IPS-20b (cell line): Measurements from ENCODE around the gene POR.

Source experiments
- H3K27ac ChIP-seq: one replicate; pipeline ENCODE4 v1.5.1; 2013; ENCODE audit warnings: low read length
- H3K27me3 ChIP-seq: 2 replicates; pipeline ENCODE4 v1.6.1; 2013; ENCODE audit warnings: mild to moderate bottlenecking, low read length, inconsistent platforms; ENCODE audit not compliant: insufficient read depth
- H3K36me3 ChIP-seq: 2 replicates; pipeline ENCODE4 v1.6.1; 2013; ENCODE audit warnings: low read depth, mild to moderate bottlenecking, inconsistent platforms, low read length, moderate library complexity; ENCODE audit not compliant: insufficient read depth
- H3K4me1 ChIP-seq: 2 replicates; pipeline ENCODE4 v1.6.1; 2013; ENCODE audit warnings: mild to moderate bottlenecking, control low read depth, inconsistent platforms, low read length, moderate library complexity; ENCODE audit not compliant: insufficient read depth
- H3K4me3 ChIP-seq: 2 replicates; pipeline ENCODE4 v1.5.1; 2013; ENCODE audit warnings: mild to moderate bottlenecking, low read length, inconsistent platforms
- H3K9ac ChIP-seq: 2 replicates; pipeline ENCODE4 v1.6.1; 2013; ENCODE audit warnings: low read depth, mild to moderate bottlenecking, inconsistent platforms, low read length, moderate library complexity
- H3K9me3 ChIP-seq: 2 replicates; pipeline ENCODE4 v1.6.1; 2013; ENCODE audit warnings: mild to moderate bottlenecking, low read depth, low read length, inconsistent platforms; ENCODE audit not compliant: insufficient read depth

Gene POR

DNA sequence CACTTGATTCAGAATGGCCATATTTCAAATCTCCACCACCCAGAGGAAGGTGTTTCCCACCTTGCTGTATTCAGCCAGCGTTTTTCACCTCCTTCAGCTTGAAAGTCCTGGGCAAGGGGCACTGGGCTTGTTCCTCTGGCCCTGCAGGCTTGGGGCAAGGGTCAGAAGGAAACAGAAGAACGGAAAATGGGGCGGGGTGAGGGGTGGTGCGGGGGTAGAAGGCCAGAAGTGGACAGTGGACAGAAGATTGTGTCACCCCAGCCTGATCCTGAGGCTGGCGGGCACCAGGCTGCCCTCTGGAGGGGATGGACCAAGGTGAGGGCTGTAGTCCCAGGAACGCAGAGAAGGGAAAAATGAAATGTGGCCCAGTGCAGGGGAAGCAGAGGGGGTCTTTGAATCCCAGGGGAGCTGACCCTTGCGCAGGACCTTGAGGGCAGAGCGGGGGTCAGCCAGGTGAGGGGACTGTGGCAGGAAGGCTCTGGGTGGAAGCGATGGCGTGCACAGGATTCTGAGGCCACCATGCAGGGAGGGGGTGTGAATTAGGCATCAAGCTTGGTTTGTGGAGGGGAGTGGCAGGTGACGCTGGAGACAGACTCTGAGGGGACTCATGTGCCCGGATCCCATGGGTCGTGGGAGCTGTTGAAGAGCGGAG, 56.5 kb downstream of the POR start:
- no peak overlapping the region for H3K9ac ChIP-seq
- H3K27me3 ChIP-seq, result no peaks in the 10 kb centered on the region
- no peak overlapping the region for H3K27ac ChIP-seq
- no peaks in the 10 kb centered on the region for H3K4me1 ChIP-seq
- peaks cover 33% of the 10 kb centered on the region for H3K36me3 ChIP-seq
- H3K9me3 ChIP-seq, result no peaks in the 10 kb centered on the region
- H3K4me3 ChIP-seq, result no peak overlapping the region

DNA sequence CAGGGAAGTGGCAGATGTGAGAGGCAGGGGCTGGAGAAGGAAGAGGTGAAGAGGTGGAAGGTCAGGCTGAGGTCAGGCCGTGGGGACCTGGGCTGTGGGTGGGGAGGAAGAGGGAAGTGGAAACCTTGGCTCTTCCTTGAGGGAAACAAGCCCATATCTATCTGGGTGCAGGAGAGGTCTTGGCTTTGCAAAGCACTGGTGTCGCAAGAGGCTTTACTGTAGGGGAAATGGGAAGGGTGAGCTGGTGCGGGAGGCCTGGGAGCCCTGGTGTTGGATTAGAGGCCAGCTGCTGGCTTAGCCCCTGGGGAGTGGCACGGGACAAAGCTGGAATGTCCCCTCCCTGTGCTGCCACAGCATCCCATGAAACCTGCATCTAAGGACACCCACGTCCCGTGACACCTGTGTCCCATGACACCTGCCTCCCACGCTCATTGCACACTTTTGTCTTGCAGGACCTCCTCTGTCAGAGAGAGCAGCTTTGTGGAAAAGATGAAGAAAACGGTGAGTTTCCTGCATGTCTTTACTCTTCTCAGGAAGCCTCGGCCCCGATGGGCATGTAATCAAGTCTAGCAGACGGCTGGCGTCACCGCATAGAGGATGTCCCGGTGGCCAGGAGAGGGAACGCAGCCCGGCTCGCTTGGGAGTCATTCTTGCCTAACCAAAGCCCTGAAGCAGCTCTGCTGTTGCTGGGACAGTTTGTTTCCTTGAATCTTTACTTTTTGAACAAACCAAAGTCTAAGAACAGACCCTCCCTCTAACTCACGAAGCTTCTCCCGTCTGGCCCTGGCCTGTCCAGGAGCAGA, 57.2 kb downstream of the POR start:
- H3K27ac ChIP-seq, result no peak overlapping the region
- H3K4me1 ChIP-seq, result no peaks in the 10 kb centered on the region
- peaks cover 32% of the 10 kb centered on the region for H3K36me3 ChIP-seq
- no peaks in the 10 kb centered on the region for H3K9me3 ChIP-seq
- no peaks in the 10 kb centered on the region for H3K27me3 ChIP-seq
- no peak overlapping the region for H3K4me3 ChIP-seq
- H3K9ac ChIP-seq, result no peak overlapping the region

DNA sequence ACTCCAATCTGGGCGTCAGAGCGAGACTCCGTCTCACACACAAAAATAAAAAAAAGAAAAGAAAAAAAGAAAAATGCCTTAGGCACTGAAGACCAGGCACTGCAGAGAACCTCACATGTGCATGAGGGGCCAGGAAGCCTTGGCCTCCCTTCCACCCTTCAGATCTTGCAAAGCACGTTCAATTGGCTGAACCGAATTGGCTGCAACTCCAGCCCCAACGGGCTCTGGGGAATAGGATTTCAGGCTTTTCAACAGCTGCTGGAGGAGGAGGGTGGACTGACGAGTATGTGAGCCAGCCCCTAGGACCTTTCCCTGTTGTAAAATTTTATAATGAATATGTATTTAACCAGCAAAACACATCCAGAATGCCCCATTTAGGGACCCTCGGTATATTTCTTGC, 62.8 kb downstream of the POR start:
- Histone ChIP-seq H3K9me3 (no peaks in the 10 kb centered on the region), H3K9ac (no peak overlapping the region), H3K4me3 (no peak overlapping the region), H3K4me1 (no peaks in the 10 kb centered on the region), H3K27ac (no peak overlapping the region), H3K27me3 (no peaks in the 10 kb centered on the region), H3K36me3 (peaks cover 59% of the 10 kb centered on the region)

DNA sequence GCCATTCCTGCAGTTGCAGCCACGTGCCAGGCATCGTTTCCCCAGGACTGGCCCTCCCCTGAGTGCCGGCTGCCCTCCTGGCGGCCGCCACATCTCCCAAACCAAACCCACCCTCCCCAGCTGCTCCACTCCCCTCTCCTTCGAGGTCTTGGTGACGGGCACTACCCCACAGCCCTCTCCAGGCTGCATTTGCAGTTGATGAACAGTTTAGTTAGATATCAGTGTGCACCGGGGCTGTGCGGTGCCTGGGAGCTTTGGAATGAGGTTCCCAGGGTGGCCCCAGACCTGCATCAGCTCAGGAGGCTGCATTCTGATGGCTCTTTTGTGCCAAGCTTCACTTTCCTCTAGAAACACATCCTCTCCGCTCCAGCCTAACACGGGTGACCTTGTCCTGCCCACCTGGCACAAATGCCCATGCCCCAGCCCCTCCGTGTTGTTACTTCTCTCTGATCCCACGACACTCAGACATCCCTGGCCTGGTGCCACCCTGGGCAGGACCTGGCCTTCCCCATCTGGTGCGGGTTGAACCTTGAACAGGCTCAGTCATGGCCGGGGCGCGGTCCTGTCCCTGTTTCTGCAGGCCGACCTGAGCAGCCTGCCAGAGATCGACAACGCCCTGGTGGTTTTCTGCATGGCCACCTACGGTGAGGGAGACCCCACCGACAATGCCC, 64.9 kb downstream of the POR start:
- no peak overlapping the region for H3K27ac ChIP-seq
- no peaks in the 10 kb centered on the region for H3K9me3 ChIP-seq
- no peak overlapping the region for H3K9ac ChIP-seq
- H3K4me3 ChIP-seq, result no peak overlapping the region
- no peaks in the 10 kb centered on the region for H3K4me1 ChIP-seq
- H3K36me3 ChIP-seq, result peaks cover 65% of the 10 kb centered on the region
- no peaks in the 10 kb centered on the region for H3K27me3 ChIP-seq

DNA sequence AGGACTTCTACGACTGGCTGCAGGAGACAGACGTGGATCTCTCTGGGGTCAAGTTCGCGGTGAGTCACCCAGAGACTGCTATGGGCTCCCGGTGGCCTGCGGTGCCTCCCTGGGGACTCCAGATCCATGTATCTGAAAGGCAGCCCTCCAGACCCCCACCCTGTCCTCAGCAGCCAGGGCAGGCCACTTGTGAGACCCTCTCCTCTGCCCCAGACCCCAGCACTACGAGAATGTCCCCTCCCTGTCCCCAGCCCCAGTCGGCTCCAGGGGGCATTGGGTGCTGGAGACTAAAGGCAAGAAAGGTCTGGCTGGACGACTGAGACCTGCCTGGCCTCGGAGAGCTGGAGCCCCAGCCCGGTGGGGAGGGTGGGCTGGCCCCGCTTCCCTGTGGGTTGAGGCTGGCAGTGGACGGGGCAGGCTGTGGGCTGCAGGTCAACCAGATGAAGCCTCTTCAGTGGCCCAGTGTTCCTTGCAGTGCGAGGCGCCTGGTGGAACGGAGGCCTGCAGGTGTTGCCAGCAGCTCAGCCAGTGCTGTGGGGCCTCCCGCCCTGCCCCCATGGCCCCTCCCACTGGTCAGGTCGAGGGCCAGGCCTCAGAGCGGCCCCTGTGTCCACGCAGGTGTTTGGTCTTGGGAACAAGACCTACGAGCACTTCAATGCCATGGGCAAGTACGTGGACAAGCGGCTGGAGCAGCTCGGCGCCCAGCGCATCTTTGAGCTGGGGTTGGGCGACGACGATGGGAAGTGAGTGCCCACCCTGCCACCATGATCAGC, 65.7 kb downstream of the POR start:
- H3K9ac ChIP-seq, result no peak overlapping the region
- H3K36me3 ChIP-seq, result peaks cover 73% of the 10 kb centered on the region
- no peak overlapping the region for H3K27ac ChIP-seq
- no peaks in the 10 kb centered on the region for H3K27me3 ChIP-seq
- H3K9me3 ChIP-seq, result no peaks in the 10 kb centered on the region
- no peaks in the 10 kb centered on the region for H3K4me1 ChIP-seq
- no peak overlapping the region for H3K4me3 ChIP-seq

GRCh38 chr7:75981203-75981452, 66.2 kb downstream of the POR start:
- H3K36me3 ChIP-seq, result peaks cover 78% of the 10 kb centered on the region
- no peak overlapping the region for H3K4me3 ChIP-seq
- no peak overlapping the region for H3K27ac ChIP-seq
- no peaks in the 10 kb centered on the region for H3K9me3 ChIP-seq
- no peaks in the 10 kb centered on the region for H3K4me1 ChIP-seq
- no peaks in the 10 kb centered on the region for H3K27me3 ChIP-seq
- H3K9ac ChIP-seq, result no peak overlapping the region

GRCh38 chr7:75981453-75982305, 66.7 kb downstream of the POR start:
- Histone ChIP-seq H3K9ac (no peak overlapping the region), H3K4me1 (no peaks in the 10 kb centered on the region), H3K27me3 (no peaks in the 10 kb centered on the region), H3K9me3 (no peaks in the 10 kb centered on the region), H3K36me3 (peaks cover 83% of the 10 kb centered on the region), H3K27ac (no peak overlapping the region), H3K4me3 (no peak overlapping the region)

DNA sequence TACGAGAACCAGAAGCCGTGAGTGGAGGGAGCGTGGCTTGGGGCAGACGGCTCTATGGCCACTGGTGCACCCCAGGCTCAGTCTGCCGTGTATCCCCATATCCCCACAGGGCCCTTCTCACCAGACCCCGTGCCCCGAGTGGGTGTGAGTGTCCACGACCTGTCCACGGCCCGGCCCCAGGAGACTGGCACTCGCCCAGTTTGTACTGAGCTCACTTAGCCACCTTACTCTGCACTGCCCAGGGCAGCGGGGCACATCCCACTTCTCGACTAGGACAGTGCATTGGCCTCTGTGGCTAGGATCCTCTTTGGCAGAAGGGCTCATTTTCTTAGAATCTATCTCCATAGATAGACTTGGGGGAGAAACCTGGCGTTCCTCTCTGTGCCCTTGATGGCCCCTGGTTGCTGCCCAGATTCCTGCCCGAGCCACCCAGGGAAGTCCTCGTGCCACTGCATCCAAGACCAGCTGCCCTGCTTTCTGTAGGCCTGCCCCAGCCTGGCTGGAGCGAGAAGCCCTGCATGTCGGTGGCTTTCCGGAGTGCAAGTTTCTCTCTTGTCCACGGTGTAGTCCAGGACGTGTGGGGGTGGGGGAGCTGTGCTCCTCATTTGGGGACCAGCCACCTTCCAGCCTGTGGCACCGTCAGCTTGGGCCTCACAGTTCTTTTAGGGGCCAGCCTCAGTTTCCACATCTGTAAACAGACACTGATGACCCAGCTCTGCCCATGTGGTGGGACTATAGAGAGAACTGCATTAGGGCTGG, 67.5 kb downstream of the POR start:
- Histone ChIP-seq H3K4me3 (no peak overlapping the region), H3K9ac (no peak overlapping the region), H3K9me3 (no peaks in the 10 kb centered on the region), H3K4me1 (no peaks in the 10 kb centered on the region), H3K36me3 (peaks cover 86% of the 10 kb centered on the region), H3K27me3 (no peaks in the 10 kb centered on the region), H3K27ac (no peak overlapping the region)

DNA sequence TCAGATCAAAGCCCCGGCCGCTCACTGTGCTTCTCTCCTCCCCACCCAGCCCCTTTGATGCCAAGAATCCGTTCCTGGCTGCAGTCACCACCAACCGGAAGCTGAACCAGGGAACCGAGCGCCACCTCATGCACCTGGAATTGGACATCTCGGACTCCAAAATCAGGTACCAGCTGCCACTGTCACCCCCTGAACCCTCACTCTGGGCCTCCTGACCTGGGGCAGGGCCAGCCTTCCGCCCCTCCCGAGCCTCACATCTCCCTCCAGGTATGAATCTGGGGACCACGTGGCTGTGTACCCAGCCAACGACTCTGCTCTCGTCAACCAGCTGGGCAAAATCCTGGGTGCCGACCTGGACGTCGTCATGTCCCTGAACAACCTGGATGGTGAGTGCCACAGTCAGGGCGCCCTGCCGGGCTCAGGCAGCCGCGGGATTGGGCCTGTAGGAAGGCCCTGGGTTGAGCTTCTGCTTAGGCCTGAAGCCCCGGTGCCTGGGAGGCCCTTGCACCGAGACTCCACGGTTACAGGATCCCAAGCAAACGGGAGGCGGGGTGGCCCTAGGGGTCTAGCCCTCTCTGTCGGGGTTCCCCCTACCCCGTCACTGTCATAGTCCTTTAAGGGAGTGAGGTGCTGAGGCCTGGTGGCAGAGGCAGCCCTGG, 68.6 kb downstream of the POR start:
- H3K4me3 ChIP-seq, result no peak overlapping the region
- no peak overlapping the region for H3K9ac ChIP-seq
- H3K27ac ChIP-seq, result no peak overlapping the region
- H3K9me3 ChIP-seq, result no peaks in the 10 kb centered on the region
- H3K4me1 ChIP-seq, result no peaks in the 10 kb centered on the region
- H3K27me3 ChIP-seq, result no peaks in the 10 kb centered on the region
- peaks cover 88% of the 10 kb centered on the region for H3K36me3 ChIP-seq

DNA sequence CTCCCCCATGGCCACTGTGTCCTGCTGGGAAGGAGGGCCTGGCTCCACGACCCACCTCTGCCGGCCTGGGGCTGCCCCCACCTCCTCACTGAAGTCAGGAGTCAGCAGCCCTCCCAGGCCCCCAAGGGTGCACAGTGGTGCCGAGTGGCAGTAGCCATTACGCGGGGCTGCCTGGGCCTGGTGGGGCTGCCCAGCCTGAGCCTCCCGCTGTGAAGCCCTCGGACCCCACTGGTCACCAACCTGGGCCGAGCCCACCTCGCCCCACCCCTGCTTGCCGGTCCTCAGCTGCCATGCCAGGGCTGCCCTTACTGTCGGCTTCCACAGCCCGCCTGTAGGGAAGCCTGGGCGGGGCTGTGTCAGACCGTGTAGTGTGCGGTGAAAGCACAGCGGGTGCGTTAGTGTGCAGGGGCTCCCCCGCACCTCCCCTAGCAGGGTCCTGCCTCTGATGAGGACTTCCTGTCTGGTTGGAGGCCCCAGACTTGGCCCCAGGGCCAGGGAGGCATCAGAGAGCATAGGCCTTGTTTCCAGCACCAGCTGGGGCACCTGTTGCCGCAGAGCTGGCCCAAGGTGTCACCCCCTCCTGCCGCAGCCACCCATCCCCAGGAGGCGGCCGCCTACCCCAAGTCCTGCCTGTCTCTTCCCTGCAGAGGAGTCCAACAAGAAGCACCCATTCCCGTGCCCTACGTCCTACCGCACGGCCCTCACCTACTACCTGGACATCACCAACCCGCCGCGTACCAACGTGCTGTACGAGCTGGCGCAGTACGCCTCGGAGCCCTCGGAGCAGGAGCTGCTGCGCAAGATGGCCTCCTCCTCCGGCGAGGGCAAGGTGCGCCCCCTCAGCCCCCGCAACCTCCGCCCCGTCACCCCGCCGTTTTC, 69.4 kb downstream of the POR start:
- peaks cover 84% of the 10 kb centered on the region for H3K36me3 ChIP-seq

More for the DNA sequence above, 69.4 kb downstream of the POR start:
- H3K9me3 ChIP-seq, result no peaks in the 10 kb centered on the region
- no peaks in the 10 kb centered on the region for H3K4me1 ChIP-seq
- H3K9ac ChIP-seq, result no peak overlapping the region
- no peak overlapping the region for H3K27ac ChIP-seq
- H3K4me3 ChIP-seq, result no peak overlapping the region
- no peaks in the 10 kb centered on the region for H3K27me3 ChIP-seq
